ENCODE results near the gene MBD4.

MBD4 gene

DNA sequence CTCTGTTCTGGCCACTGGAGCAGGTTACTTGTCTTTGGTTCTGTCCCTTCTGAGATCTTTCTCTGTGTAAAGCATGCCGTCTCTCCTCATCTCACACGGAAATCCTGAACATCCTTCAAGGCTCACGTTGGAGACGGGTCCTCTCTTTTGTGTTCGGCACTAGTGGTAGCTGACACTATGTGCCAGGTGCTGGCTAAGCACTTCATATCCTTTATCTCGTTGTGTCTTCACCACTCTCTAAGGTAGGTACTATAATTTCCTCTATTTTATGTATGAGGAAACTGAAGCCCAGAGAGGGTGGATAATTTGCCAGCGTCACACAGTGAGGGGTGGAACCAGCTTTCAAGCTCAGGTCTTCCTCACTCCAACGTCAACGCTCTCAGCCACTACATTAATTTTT is 1.5 kb upstream of the MBD4 start:
- Histone ChIP-seq H3K36me3 (ENCODE audit: low read depth) (peaks cover 21% of the 10 kb centered on the region), H3K27ac (ENCODE audit: poor library complexity, severe bottlenecking) (peak overlapping the region; percentile 66), H3K4me1 (ENCODE audit: insufficient read depth, poor library complexity, severe bottlenecking) (peaks cover 7% of the 10 kb centered on the region), H3K27me3 (ENCODE audit: insufficient read depth, poor library complexity, severe bottlenecking) (no peaks in the 10 kb centered on the region), H3K9me3 (ENCODE audit: severe bottlenecking) (no peaks in the 10 kb centered on the region), H3K4me3 (ENCODE audit: severe bottlenecking) (peak overlapping the region; percentile 79)
- ATAC-seq (ENCODE audit: low read depth) (no peak), DNase-seq (ENCODE audit: low spot score) (no peak)
- TF ChIP-seq, protein P1, sequence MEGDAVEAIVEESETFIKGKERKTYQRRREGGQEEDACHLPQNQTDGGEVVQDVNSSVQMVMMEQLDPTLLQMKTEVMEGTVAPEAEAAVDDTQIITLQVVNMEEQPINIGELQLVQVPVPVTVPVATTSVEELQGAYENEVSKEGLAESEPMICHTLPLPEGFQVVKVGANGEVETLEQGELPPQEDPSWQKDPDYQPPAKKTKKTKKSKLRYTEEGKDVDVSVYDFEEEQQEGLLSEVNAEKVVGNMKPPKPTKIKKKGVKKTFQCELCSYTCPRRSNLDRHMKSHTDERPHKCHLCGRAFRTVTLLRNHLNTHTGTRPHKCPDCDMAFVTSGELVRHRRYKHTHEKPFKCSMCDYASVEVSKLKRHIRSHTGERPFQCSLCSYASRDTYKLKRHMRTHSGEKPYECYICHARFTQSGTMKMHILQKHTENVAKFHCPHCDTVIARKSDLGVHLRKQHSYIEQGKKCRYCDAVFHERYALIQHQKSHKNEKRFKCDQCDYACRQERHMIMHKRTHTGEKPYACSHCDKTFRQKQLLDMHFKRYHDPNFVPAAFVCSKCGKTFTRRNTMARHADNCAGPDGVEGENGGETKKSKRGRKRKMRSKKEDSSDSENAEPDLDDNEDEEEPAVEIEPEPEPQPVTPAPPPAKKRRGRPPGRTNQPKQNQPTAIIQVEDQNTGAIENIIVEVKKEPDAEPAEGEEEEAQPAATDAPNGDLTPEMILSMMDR (IDR thresholded peaks at IDR 0.05; ENCODE audit: poor library complexity, severe bottlenecking), result no peak

GRCh38 chr3:129440618-129441190 is 956 bp upstream of the MBD4 start:
- Histone ChIP-seq H3K4me1 (ENCODE audit: insufficient read depth, poor library complexity, severe bottlenecking) (peaks cover 7% of the 10 kb centered on the region), H3K4me3 (ENCODE audit: severe bottlenecking) (peak overlapping the region; percentile 79), H3K27ac (ENCODE audit: poor library complexity, severe bottlenecking) (peak overlapping the region; percentile 66), H3K27me3 (ENCODE audit: insufficient read depth, poor library complexity, severe bottlenecking) (no peaks in the 10 kb centered on the region), H3K36me3 (ENCODE audit: low read depth) (peaks cover 27% of the 10 kb centered on the region), H3K9me3 (ENCODE audit: severe bottlenecking) (no peaks in the 10 kb centered on the region)
- DNase-seq (ENCODE audit: low spot score), result no peak
- TF ChIP-seq, protein P1 (IDR thresholded peaks at IDR 0.05; ENCODE audit: poor library complexity, severe bottlenecking), result no peak
- ATAC-seq (ENCODE audit: low read depth), result no peak

DNA sequence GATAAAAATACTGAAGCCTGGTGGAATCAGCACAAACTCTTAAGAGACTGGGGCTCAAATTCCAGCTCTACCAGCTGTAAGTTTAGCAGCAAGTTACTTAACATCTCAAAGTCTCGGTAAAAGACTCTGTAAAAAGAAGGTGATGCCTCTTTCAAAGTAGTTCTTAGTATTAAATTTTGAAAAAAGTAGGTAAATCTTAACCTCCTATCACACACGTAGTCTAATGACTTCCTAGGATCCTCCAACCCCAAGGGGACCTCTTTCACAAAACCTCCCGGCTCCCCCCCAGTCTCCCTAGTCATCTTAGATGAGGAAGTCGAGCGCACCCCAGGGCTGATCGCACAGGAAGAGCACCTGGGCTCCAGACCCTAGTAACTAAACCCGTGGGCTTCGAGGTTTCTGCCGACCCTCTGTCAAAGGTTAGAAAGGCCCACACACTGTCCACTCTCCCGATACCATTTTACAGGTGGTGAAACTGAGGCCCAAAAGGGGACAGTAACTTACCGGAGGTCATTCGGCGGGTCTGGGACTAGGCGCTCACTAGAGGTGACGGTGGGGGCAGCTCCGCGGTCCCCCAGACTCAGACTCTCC is 427 bp downstream of the MBD4 start:
- ATAC-seq (ENCODE audit: low read depth) (no peak), DNase-seq (ENCODE audit: low spot score) (no peak)
- Histone ChIP-seq H3K9me3 (ENCODE audit: severe bottlenecking) (no peaks in the 10 kb centered on the region), H3K4me3 (ENCODE audit: severe bottlenecking) (peak overlapping the region; percentile 79), H3K27ac (ENCODE audit: poor library complexity, severe bottlenecking) (peak overlapping the region; percentile 66), H3K36me3 (ENCODE audit: low read depth) (peaks cover 40% of the 10 kb centered on the region), H3K4me1 (ENCODE audit: insufficient read depth, poor library complexity, severe bottlenecking) (peaks cover 7% of the 10 kb centered on the region), H3K27me3 (ENCODE audit: insufficient read depth, poor library complexity, severe bottlenecking) (no peaks in the 10 kb centered on the region)
- TF ChIP-seq, protein P1 (IDR thresholded peaks at IDR 0.05; ENCODE audit: poor library complexity, severe bottlenecking), result no peak

DNA sequence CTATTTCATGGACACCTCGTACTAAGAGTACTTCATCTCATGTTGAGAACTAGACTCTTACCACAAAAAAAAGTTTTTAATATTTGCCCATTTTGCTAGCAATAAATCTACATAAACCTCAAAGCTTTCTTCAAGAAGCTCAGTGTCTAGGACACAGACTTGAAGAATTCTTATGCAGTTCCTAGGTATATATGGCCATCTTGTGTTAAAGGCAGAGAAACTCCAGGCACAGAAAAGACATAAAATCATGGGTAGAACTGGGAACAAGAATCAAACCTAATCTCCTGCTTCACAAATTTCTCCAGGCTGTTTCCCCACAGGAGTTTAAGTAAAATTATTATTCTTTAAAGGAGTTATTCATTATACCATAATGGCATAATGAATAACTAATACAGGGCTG is 4.4 kb downstream of the MBD4 start:
- no peaks in the 10 kb centered on the region for H3K4me1 ChIP-seq (ENCODE audit: insufficient read depth, poor library complexity, severe bottlenecking)
- no peak overlapping the region for H3K27ac ChIP-seq (ENCODE audit: poor library complexity, severe bottlenecking)
- no peaks in the 10 kb centered on the region for H3K27me3 ChIP-seq (ENCODE audit: insufficient read depth, poor library complexity, severe bottlenecking)
- no peak overlapping the region for H3K4me3 ChIP-seq (ENCODE audit: severe bottlenecking)
- peaks cover 77% of the 10 kb centered on the region for H3K36me3 ChIP-seq (ENCODE audit: low read depth)
- ATAC-seq (ENCODE audit: low read depth) (no peak), DNase-seq (ENCODE audit: low spot score) (no peak)
- H3K9me3 ChIP-seq (ENCODE audit: severe bottlenecking), result no peaks in the 10 kb centered on the region
- TF ChIP-seq, protein P1 (IDR thresholded peaks at IDR 0.05; ENCODE audit: poor library complexity, severe bottlenecking), result no peak

DNA sequence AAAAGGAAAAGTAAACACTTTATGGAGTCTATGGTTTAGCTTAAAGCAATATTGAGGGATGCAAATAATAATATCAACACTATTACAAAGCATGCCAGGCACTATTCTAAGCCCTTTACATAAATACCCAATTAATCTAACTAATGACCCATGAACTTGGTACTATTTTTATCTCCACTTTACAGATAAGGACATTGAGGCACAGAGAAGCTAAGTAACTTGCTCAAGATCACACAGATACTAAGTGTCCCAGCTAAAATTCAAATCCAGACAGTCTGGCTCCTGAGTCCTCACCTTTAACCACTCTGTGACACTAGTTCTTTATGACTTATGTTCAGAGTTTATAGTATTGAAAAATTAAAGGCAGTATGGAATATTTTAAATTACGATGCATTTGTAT is 5.6 kb downstream of the MBD4 start:
- no peak overlapping the region for H3K27ac ChIP-seq (ENCODE audit: poor library complexity, severe bottlenecking)
- H3K4me1 ChIP-seq (ENCODE audit: insufficient read depth, poor library complexity, severe bottlenecking), result no peaks in the 10 kb centered on the region
- H3K9me3 ChIP-seq (ENCODE audit: severe bottlenecking), result no peaks in the 10 kb centered on the region
- H3K4me3 ChIP-seq (ENCODE audit: severe bottlenecking), result no peak overlapping the region
- peaks cover 77% of the 10 kb centered on the region for H3K36me3 ChIP-seq (ENCODE audit: low read depth)
- TF ChIP-seq, protein P1 (IDR thresholded peaks at IDR 0.05; ENCODE audit: poor library complexity, severe bottlenecking), result no peak
- DNase-seq (ENCODE audit: low spot score) (no peak), ATAC-seq (ENCODE audit: low read depth) (no peak)
- H3K27me3 ChIP-seq (ENCODE audit: insufficient read depth, poor library complexity, severe bottlenecking), result no peaks in the 10 kb centered on the region

All from RWPE2 (cell line).